22Rv1 (cell line): ENCODE measurements around the gene TOP3A.

ENCODE experiments used
- ZFX ChIP-seq: fragments of 450-650 bp; IDR thresholded peaks from 2 replicates; pipeline ENCODE4 v1.6.1; 2017; ENCODE audit warnings: antibody characterized with exemption, borderline replicate concordance
- TF ChIP-seq, protein P1 (sequence below): fragments of 450-650 bp; IDR thresholded peaks from 2 replicates; pipeline ENCODE4 v1.5.1; 2017; ENCODE audit warnings: mild to moderate bottlenecking

- TF ChIP-seq, protein P1, sequence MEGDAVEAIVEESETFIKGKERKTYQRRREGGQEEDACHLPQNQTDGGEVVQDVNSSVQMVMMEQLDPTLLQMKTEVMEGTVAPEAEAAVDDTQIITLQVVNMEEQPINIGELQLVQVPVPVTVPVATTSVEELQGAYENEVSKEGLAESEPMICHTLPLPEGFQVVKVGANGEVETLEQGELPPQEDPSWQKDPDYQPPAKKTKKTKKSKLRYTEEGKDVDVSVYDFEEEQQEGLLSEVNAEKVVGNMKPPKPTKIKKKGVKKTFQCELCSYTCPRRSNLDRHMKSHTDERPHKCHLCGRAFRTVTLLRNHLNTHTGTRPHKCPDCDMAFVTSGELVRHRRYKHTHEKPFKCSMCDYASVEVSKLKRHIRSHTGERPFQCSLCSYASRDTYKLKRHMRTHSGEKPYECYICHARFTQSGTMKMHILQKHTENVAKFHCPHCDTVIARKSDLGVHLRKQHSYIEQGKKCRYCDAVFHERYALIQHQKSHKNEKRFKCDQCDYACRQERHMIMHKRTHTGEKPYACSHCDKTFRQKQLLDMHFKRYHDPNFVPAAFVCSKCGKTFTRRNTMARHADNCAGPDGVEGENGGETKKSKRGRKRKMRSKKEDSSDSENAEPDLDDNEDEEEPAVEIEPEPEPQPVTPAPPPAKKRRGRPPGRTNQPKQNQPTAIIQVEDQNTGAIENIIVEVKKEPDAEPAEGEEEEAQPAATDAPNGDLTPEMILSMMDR = no peak
- TF ChIP-seq ZFX = no peak
These were observed 84.3 kb downstream of the TOP3A start for GRCh38 chr17:18230288-18231141.
